Stomach (tissue), 9 donors: ENCODE results near the gene ACVR2A. TPM values are rescaled to one million over a fixed set of nuclear protein-coding genes. Genes with fewer than 3 reads are reported as not detected.

Source experiments
- DNase-seq, 2 donors: peaks; one replicate each; pipeline versions ENCODE4 v3.0.0 to v3.0.0-alpha.2; 2013 to 2019
- H3K27ac ChIP-seq, 5 donors: fragments of 200-600 bp in 4 of 5; sonication (generic) in 4 of 5; one replicate each; pipeline ENCODE4 v1.5.1; 2013 to 2019; ENCODE audit warnings: mild to moderate bottlenecking in 1 of 5, moderate library complexity in 1 of 5
- H3K27me3 ChIP-seq, 3 donors: fragments of 200-600 bp; sonication (generic); one replicate each; pipeline ENCODE4 v1.5.1; 2017 to 2019; ENCODE audit warnings: mixed run types in 1 of 3
- H3K36me3 ChIP-seq, 4 donors: fragments of 200-600 bp; sonication (generic); 1 replicate in 3 of 4; 2 replicates in 1 of 4; pipeline ENCODE4 v1.5.1; 2016 to 2019
- H3K4me1 ChIP-seq, 4 donors: fragments of 200-600 bp; sonication (generic); one replicate each; pipeline ENCODE4 v1.5.1; 2016 to 2019
- H3K4me3 ChIP-seq, 4 donors: fragments of 200-600 bp; sonication (generic) in 3 of 4; one replicate each; pipeline ENCODE4 v1.5.1; 2016 to 2019; ENCODE audit warnings: mild to moderate bottlenecking in 1 of 4
- H3K9me3 ChIP-seq, 4 donors: fragments of 200-600 bp; sonication (generic); one replicate each; pipeline ENCODE4 v1.5.1; 2016 to 2019
- EP300 ChIP-seq: sonication (generic); formaldehyde crosslinking; IDR thresholded peaks from one replicate; pipeline ENCODE4 v1.6.1; 2017; ENCODE audit warnings: antibody characterized with exemption
- POLR2A ChIP-seq, 4 donors: fragments of 450-650 bp; IDR thresholded peaks; one replicate each; pipeline ENCODE4 v1.6.1; 2016; ENCODE audit warnings: antibody characterized with exemption in 4 of 4, control low read depth in 2 of 4, mild to moderate bottlenecking in 1 of 4, moderate library complexity in 1 of 4
- POLR2AphosphoS5 ChIP-seq, 3 donors: sonication (generic); formaldehyde crosslinking; IDR thresholded peaks; one replicate each; pipeline ENCODE4 v1.6.1; 2016; ENCODE audit warnings: antibody characterized with exemption in 3 of 3
- WGBS, 5 donors: extraction: QIAGEN DNeasy Blood & Tissue Kit in 3 of 5; methylation state at CpG; one replicate each; pipeline versions ENCODE4 v1.1.5 to v1.1.7; 2013 to 2018; 5-methylcytosine and 5-hydroxymethylcytosine counted together
- intact Hi-C: fragments of 100-400 bp; cut with DNase I; formaldehyde crosslinking; loops from one replicate; pipeline ENCODE4 v1.15.1; 2023; ENCODE audit warnings: low total_unique reads
- polyA plus RNA-seq, 3 donors: library from polyadenylated mRNA; stranded (reverse); fragments of 200-250 nt; gene quantifications; one replicate each; pipeline ENCODE4 v1.2.3, GENCODE V29; 2013
- small RNA-seq, 4 donors: library from RNA; depleted of rRNA; stranded (forward); fragments of <200 nt; gene quantifications; one replicate each; pipeline ENCODE3, GENCODE V24; 2016
- total RNA-seq, 5 donors: library from RNA; depleted of rRNA; stranded (reverse); fragments of >200 nt; gene quantifications; one replicate each; pipeline versions ENCODE4 v1.1.0 to v1.2.3, GENCODE V29; 2014 to 2016
- TF ChIP-seq, protein P1 (sequence below), 7 experiments: fragments of 450-650 bp in 4 of 7; fragments of 200-600 bp in 3 of 7; sonication (generic) in 3 of 7; IDR thresholded peaks; one replicate each; pipeline ENCODE4 v1.5.1; 2016 to 2019; ENCODE audit warnings: antibody characterized with exemption in 7 of 7, control low read depth in 2 of 7, mild to moderate bottlenecking in 1 of 7
- donor health status: healthy with polysubstance abuse.
- donor health status: Bipolar disorder and iron deficiency.
- donor health status: healthy.

ACVR2A gene
- total and polyA plus RNA-seq, 8 donors: 1.9 to 46.8 (median 11.6) TPM

DNA sequence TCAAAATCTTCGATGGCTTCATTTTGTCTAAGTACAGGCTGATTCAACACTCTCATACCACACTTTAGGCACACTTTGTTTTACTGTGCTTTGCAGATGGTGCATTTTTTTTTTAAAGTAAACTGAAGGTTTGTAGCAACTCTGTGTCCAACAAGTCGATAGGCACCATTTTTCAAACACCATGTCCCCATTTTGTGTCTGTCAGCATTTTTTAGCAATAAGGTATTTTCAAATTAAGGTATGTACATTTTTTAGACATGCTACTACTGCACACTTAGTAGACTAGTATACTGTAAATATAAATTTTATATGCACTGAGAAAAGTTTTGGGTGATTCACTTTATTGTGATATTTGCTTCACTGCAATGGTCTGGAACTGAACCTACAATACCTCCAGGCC, 131.3 kb downstream of the ACVR2A start:
- intact Hi-C loops: no loop called here
- no peak for DNase-seq
- 66 to 79% (median 76%) methylated on average over 2 of the region's 2 CpGs for WGBS, 5 donors
- Histone ChIP-seq H3K4me3 (no peak overlapping the region), H3K36me3 (peaks cover 0 to 22% (median 14%) of the 10 kb centered on the region in 4 donors), H3K27me3 (no peaks in the 10 kb centered on the region), H3K27ac (no peak overlapping the region), H3K9me3 (peaks cover 0 to 5% (median 0%) of the 10 kb centered on the region in 4 donors), H3K4me1 (peaks cover 0 to 10% (median 2%) of the 10 kb centered on the region in 4 donors)
- TF ChIP-seq, protein P1, sequence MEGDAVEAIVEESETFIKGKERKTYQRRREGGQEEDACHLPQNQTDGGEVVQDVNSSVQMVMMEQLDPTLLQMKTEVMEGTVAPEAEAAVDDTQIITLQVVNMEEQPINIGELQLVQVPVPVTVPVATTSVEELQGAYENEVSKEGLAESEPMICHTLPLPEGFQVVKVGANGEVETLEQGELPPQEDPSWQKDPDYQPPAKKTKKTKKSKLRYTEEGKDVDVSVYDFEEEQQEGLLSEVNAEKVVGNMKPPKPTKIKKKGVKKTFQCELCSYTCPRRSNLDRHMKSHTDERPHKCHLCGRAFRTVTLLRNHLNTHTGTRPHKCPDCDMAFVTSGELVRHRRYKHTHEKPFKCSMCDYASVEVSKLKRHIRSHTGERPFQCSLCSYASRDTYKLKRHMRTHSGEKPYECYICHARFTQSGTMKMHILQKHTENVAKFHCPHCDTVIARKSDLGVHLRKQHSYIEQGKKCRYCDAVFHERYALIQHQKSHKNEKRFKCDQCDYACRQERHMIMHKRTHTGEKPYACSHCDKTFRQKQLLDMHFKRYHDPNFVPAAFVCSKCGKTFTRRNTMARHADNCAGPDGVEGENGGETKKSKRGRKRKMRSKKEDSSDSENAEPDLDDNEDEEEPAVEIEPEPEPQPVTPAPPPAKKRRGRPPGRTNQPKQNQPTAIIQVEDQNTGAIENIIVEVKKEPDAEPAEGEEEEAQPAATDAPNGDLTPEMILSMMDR (IDR thresholded peaks at IDR 0.05): no peak
- TF ChIP-seq EP300 (no peak), POLR2AphosphoS5 (IDR thresholded peaks at IDR 0.05) (no peak), POLR2A (IDR thresholded peaks at IDR 0.05) (no peak)

DNA sequence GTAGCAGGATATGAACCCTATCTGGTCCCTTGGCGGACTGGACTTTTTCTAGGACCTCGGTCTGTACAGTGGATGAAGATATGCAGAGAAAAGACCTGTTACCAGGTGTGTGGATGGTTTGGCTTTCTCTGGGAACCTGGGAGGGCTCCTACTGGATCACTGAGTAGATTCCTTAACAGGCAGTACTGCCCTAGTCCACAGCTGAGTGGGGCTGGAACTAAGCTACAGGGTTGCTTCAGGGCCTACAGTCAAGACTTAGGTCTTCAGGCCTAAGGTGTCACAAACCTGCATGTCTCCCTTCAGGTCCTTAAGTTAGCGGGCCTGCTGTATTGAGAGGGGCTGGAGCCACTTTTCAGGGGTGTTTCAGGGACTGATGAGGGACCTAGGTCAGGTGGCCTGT, 132.8 kb downstream of the ACVR2A start:
- Histone ChIP-seq H3K36me3 (peaks cover 0 to 13% (median 8%) of the 10 kb centered on the region in 4 donors), H3K4me3 (no peak overlapping the region), H3K27me3 (no peaks in the 10 kb centered on the region), H3K9me3 (peaks cover 0 to 5% (median 0%) of the 10 kb centered on the region in 4 donors), H3K4me1 (peaks cover 0 to 12% (median 3%) of the 10 kb centered on the region in 4 donors), H3K27ac (no peak overlapping the region)
- intact Hi-C loops: no loop called here
- WGBS, 5 donors: 94 to 100% (median 99%) methylated on average over 3 of the region's 3 CpGs
- DNase-seq: no peak
- no peak for TF ChIP-seq POLR2A (IDR thresholded peaks at IDR 0.05)
- TF ChIP-seq, protein P1 (IDR thresholded peaks at IDR 0.05): no peak
- no peak for TF ChIP-seq POLR2AphosphoS5 (IDR thresholded peaks at IDR 0.05)
- TF ChIP-seq EP300: no peak

Small RNA genes lying within 50 kb of the gene (small RNA-seq; reads per million reads assigned to genes)
- gene RNU6-1275P: 0 reads per million in 4 donors

Other genes starting within 250 kb of the ACVR2A start
- 10 to 100 TPM in 3 of 5 donors, 1 to 10 TPM in 2; 4.9 to 86.1 (median 40.9) TPM for gene ORC4, start 175.7 kb downstream of the ACVR2A start, total RNA-seq
- gene ORC4, start 175.7 kb downstream of the ACVR2A start, polyA plus RNA-seq: 10 to 100 TPM in 1 of 3 donors, 1 to 10 TPM in 2; 7.5 to 10.4 (median 8.8) TPM
- 100 to 1,000 TPM in 2 of 5 donors, 10 to 100 TPM in 2, 1 to 10 TPM in 1; 6.1 to 173 (median 72.9) TPM for gene MBD5, start 176.1 kb downstream of the ACVR2A start, total RNA-seq
- 1 to 10 TPM; 3.2 to 6.6 (median 5.0) TPM for gene MBD5, start 176.1 kb downstream of the ACVR2A start, polyA plus RNA-seq